Glomerular visceral epithelial cell (primary cell): ENCODE measurements around the gene FAF1.

Source experiments
- DNase-seq: peaks from one replicate; pipeline ENCODE4 v3.0.0-alpha.2; 2016; ENCODE audit errors: extremely low spot score

Gene FAF1

DNA sequence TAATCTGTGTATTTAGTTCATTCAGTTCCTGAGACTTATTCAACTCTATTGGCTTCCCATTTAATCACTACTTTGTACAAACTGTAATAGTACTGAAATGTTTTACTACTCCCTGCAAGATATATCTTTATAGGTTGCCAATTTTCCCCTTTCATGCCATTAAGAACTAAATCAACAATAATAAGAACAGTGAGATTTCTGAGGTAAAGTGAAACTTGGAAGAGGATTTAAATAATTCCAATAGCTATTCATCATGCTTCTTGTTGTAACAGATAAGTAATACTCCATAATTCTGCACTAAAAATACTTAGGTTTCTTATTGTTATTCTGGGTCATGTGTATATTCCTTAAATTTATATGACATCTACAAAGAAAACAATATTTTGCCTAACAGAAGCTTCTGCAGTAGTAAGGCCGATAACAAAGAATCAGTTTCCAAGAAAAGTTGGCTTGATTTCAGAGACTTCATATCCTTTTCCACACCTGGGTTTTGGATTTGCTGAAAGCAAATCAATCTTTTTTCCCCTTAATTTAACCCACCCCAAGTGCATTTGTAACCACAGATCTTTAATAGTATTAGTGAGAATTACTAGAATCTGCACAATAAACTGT, 258.3 kb downstream of the FAF1 start:
- DNase-seq, result no peak

DNA sequence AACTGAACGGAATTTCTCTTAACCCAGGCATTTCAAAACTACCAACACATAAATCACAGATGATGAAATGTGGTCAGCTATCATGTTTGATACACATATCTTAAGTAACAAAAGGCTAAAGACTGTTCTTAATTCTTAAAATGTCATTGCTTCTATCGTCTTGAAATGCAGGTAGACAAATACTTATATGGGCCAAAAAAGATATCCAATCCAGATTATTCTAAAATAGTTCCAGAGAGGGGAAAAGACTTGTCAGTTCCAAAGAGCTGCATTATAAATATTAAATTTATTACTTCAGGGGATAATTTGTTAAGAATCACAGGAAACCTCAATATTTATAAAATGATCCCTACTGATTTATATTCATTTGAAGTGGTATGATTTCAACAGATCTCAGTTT, 259.4 kb downstream of the FAF1 start:
- DNase-seq, result no peak

DNA sequence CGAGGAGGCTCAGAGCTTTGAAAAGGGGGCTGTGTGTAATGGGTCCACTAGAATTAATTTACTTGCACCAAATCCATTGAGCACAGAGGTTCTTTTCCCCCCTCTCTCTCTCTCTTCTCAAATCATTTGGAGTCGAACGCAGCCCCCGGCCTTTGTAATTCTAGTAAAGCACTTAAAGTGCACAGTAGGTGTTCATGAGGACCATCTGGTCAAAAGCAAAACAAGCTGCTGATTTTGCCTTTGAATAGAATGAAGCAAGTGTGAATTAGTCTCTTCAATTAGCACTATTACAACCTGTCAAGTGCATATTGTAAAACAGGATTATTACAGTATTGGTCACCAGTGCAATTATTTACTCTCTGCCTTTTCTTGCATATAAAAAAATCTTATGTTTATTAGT, 259.9 kb downstream of the FAF1 start:
- no peak for DNase-seq

DNA sequence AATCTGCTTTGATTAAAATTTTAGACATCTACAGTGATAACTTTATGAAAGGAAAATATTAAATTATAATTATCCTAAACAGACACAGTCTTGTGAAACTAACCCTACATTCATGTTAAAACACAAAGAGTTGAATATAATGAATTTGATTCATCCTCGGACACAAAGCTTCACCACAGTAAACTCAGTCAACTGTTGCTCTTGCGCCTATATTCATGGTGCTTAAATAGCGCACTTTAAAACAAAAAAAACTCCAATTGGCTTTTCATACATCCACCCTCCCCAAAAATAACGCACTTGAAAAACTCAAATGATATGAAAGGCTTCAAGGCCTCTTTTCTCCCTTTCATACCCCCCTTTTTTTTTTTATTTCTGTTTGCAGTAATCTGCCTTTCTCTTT, 260.3 kb downstream of the FAF1 start:
- DNase-seq, result no peak

DNA sequence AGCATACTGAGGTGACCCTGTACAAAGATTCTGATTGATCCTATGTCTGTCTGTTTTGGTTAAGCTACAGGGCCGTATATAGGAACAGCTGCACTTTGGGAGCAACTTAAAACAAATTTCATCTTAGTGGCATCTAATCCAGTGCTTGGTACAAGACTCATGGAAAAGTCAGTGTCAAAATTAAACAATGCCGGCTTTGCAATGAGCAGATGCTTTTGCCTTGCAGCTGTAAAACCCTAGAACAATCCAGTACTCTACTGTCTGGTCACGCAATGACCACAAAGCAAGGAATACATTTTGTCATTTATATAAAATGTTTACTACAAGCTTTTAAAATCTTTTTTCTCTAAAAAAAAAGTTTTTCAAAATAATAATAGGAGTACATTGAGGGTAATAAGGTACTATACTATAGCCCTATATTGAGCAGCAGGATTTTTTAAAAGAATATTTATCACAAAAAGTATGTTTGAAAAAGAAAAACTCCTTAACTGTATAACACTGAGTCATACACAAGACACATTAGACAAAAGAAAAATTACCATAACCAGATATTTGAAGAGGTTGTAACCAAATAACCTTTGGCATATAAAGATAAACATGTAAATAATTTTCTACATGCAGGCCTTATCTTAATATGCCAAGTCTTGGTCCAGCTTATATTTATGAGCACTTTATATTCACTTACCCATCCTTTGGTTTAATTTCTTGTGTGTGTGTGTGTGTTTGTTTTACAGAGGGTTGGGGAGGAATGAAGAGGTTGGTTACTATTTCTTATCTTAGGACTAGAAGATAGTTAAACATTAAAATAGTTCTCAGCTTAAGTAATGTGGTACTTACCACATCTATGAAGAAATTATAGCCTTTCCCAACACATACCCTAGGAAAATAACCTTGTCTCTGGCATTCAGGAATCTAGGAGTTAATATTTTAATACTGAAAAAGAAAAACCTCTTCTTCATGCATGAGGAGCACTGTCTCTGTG, 262.3 kb downstream of the FAF1 start:
- peak; percentile 67 for DNase-seq

DNA sequence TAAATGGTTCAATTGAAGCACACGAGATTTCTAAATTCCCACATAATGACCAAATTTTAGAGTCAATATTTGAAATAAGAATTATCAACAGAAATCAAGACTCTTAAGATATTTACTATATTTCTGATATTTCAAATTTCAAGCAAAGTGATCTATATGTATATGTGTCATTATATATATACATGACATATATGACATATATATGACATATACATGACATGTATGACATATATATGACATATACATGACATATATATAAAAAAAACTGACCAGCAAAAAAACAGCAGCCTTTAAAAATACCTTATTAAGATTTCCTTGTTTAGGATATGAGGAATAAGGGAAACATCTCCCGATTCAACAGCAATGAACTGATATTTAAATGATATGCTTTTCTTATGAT, 266.2 kb downstream of the FAF1 start:
- no peak for DNase-seq

DNA sequence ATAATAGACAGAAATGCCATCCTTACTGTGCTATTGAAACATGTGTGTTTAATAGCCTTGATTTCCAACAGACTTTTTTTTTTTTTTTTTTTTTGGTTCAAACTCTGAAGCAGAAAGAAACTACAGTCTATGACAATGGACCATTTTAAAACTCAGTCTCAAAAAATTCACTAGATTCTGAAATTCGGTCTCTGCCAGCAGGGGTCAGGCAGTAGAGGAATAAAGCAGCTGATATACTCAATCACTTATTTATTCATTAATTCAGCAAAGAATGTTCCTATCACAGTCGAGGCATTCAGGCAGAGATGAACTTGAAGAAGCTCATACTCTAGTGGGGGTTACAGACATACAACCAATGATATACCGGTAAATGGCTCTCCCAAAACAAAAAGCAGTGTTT, 275.9 kb downstream of the FAF1 start:
- DNase-seq, result no peak

DNA sequence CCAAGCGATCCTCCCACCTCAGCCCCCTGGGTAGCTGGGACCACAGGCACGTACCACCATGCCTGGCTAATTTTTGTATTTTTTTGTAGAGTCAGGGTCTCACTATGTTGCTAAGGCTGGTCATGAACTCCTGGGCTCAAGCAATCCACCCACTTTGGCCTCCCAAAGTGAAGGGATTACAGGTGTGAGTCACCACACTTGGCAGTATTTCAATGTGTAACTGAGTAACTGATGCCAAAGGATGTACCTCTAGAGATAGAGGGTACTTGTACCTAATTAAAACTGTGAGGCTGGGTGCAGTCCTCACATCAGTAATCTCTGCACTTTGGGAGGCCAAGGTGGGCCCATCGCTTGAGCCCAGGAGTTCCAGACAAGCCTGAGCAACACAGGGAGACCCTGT, 278.1 kb downstream of the FAF1 start:
- DNase-seq, result no peak

DNA sequence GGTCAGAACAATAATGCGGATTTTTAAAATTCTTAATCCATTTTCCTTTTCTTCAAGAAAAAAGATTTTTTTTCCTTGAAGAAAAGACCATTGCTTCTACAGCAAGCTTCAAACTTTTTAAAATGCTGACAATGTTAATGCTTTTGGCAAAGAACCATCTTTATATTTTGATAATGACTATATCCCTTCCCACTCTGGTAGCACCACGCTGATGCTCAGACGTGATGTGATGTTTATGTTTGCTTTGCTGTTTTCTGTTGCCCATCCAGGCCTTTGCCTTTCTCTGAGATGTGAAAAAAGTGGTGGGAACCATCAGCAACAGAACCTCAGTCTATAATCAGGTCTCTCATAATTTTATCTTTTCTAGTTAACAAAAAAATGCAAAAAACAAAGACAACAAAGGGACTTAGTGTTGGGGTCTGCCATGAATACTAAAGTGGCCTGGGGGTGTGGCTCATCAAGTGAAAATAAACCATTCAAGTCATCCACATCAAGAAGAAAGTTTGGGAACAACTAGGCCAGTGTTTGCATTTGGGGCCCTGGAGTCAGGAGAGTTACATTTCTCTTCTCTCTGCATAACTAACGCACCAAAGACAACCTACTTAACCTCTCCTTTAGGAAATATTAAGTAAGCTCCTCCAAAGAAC, 292.2 kb downstream of the FAF1 start:
- no peak for DNase-seq

DNA sequence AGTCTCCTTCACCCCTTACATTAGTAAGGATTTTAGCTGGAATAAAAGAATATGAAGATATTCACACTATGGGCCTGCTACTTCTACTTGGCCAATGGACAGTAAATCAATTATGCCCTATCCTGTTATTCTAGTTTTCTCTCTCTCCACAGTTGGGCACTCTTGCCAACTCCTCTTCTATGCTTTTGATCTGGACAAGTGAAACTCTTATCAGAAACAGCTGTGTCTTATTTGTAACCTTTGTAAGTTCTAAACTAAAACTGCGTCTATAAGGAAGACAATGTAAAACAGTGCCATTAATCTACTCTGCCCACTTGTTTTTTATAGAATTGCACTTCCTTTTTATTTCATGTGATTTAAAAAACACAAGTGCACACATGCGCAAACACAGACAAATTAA, 292.8 kb downstream of the FAF1 start:
- DNase-seq, result no peak

DNA sequence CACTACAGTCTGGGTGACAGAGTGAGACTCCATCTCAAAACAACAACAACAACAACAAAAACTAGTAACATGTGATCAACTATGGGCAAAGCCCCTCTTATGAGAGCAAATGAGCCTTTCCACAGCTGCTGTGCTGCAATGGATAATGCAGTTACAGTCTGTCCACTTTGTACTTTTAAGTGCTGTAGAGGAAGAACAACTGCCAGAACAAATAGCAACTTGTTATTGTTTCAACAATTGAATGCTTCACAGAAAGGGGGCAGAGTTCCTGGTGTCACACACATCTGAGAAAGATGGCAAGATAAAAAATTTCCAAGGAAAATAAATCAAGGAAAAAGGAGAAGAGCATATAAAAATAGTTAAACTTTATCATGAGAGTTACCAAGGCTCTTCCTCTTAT, 293.2 kb downstream of the FAF1 start:
- no peak for DNase-seq

DNA sequence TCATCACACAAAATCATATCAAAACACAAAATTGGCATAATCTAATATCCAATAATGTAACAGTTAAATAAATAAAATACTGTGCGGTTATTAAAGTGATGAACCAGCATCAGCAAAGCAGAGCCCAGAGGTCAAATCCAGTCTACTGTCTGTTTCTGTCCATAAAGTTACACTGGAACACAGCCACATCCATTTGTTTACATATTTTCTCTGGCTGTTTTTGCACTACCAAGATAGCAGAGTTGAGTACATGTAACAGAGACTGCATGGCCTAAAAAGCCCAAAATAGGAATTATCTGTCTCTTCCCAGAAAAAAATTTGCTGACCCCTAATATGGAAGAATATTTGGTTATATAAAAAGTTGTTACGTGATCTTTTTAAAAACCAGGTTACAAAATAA, 294.7 kb downstream of the FAF1 start:
- DNase-seq, result no peak

DNA sequence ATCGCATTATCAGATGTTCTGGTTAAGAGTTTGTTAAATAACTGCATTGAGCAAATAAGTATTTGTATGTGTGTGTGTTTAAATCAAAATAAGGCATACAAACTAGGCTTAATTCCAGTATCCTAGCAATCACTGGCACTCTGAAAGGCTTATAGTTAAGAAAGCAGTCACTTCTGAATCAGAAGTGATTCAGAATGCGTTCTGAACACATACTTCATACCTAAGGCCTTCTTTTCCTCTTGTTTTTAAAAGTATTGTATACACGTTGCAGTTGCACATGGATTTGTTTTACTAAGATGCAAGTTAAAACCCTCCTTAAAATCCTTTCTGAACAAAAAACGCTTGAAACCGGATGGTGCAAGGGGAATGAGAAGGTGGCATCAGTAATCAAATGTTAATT, 298.4 kb downstream of the FAF1 start:
- DNase-seq, result no peak

DNA sequence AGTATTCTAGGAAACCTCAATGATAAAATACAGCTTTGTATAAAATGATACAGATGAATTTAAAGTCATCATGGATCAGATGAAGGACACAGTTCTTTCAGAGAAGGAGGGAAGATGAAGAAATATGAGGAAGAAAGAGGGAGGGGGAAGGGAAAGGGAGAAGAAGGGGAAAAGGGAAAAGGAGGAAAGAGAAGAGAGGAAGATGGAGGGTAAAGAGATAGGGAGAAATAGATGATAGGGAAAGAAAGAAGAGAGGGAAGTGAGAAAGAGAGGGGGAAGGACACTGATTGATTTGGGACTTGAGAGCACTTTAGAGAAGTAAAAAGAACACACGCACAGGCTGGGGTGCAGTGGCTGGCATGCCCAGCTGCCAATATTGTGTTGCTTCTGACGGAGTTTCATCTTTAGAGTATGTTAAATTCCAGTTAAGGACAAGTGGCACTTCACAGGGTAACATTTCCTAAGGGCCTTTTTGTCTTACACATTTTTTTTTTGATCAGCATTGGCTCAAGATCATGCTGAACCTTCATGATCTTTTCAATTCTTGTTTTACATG, 300.9 kb downstream of the FAF1 start:
- DNase-seq, result no peak

DNA sequence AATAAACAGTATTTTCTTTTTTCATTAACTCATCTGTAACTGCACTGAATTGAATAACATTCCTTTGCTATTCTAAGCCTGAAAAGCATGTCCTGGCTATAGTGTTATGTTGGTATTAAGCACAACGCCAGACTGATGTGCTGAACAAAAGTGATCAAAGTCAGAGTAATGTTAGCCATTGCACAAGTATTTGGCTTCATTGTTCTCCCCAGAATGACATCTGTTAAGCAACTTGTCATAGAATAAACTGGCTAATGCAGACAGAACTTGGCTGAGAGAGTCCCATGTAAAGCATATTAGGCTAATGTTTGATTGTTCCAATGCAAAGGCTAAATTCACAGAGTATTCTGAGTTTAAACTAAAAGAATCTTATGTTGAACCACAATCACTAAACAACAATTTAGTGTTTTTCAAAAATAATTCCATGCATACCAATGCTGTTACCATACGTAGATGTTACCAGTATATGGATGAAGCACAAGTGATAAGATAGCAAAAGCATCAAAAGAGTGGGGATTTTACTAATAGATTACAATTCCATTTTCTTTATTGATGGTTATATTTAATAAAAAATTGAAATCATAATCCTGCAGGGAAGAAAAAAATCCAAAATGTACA, 301.5 kb downstream of the FAF1 start:
- no peak for DNase-seq

DNA sequence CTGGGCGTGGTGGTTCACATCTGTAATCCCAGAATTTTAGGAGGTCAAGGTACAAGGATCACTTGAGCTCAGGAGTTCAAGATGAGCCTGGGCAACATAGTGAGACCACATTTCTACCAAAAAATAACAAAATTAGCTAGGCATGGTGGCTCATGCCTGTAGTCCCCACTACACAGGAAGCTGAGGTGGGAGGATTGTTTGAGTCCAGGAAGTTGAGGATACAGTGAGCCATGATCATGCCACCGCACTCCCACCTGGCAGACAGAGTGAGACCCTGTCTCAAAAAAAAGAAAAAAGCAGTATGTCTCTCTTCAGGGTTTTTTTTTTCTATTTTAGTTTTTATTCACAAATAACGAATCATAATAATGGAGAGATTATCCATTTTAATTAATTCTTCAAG, 303.1 kb downstream of the FAF1 start:
- no peak for DNase-seq

DNA sequence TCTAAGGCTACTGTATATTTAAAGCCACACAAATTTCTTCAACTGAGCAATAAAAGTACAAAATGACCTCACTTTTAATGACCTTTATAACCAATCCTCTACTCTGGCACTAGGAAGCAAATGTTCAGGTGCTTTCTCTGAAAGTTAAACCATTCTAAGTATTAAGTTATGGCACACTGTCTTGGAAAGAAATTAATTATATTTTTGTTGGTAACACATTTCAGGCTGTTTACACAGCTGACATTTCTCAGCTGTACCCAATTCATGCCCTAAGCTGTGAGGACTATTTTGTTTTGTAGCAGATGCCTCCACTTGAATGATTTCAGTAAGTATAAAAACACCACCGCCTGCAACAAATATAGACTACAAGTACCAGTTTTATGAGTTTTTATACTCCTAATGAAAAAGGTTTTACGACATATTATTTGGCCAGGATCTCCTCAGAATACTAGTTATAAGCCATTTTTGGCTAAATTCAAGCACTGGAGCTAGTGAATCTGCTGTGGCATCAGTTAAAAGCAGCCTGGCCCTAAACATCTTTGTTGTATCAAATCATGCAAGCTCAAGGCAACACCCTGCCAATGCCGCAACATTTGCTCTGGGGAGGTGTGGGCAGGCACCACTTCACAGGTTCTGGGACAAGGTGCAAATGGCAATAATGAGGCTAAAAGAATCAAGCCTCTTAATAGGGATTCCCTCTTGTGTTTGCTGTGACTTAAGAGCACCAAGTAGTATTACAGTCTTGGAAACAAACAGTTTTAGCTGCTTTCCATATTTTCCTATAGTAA, 308.4 kb downstream of the FAF1 start:
- DNase-seq, result no peak

DNA sequence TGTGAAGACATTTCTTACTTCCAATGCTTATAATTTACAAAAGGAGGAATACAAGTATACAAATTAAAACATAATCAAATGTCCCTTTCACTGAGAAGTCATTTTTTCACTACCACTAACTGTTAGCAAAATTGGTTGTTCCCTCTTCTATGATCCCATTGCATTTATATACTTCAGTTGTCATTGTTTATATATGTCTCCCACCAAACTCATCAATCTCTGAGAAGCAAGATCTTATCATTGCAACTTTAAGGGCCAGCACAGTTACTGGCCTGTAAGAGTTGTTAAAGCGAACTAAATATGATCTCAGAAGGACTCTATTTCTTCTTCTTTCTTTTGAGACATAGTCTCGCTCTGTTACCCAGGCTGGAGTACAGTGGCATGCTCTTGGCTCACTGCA, 313.5 kb downstream of the FAF1 start:
- DNase-seq, result no peak

DNA sequence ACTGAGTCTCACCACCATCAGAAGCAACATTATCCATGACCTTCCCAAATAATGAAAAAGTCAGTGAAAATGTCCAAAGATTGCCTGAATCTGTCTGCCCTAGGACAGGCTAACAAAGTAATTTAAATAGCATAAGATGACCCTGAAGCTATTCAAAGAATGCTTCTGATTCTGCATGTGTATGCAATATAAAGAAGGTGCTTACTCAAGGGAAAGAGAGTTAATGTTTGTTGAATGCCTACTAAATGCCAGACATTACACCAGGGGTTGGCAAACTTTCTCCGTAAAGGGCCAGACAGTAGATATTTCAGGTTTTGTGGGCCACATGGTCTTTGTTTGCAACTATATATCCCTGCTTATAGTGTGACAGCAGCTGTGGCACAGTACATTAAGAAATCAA, 314.9 kb downstream of the FAF1 start:
- DNase-seq, result no peak

DNA sequence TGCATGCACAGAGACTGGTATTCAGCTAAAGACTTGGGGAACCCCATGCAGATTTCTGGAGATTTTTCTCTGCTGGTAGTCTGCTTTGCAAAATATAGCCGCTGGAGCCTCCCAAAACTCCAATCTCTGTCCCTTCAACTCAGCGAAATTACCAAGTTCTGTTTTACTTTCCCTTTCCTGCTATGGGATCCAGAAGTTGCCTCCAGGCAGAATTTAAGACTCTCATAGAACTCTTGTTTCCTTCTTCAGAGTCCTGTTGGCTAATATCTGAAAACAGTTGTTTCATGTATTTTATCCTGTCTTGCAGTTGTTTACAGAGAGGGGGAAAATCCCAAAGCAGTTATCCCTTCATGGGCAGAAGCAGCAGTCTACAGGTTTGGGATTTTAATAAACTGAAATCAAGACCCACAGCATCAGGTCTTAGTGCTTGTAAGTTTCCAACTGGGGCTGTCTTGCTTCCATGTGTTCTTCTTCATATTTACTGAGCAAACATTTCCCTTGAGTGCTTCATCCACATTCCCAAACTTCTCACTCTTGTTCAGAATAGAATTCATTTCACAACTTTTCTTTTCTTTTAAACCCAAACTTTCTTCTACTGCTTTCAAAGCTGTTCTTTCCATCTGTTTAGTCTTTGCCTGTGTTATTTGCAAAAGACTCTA, 315.5 kb downstream of the FAF1 start:
- no peak for DNase-seq

DNA sequence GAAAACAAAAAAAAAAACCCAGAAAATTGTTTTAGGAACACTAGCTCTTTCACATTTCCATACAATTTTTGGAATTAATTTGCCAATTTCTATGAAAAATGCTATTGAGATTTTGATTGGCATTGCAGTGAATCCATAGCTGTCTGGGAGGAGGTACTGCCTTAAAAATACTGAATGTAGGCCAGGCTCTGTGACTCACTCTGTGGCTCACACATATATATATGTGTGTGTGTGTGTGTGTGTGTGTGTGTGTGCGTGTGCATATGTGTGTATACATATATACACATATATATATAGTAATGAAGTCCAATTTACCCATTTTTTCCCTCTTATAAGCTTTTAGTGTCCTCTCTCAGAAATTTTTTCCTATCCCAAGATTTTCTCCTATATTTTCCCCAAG, 322.6 kb downstream of the FAF1 start:
- no peak for DNase-seq
